Measurements from ENCODE around the gene LACTB. TPM values are rescaled to one million over a fixed set of nuclear protein-coding genes. Genes with fewer than 3 reads are reported as not detected.

LACTB gene
- total RNA-seq, 2 experiments from 2014 or later, result 18.3 to 18.7 TPM

DNA sequence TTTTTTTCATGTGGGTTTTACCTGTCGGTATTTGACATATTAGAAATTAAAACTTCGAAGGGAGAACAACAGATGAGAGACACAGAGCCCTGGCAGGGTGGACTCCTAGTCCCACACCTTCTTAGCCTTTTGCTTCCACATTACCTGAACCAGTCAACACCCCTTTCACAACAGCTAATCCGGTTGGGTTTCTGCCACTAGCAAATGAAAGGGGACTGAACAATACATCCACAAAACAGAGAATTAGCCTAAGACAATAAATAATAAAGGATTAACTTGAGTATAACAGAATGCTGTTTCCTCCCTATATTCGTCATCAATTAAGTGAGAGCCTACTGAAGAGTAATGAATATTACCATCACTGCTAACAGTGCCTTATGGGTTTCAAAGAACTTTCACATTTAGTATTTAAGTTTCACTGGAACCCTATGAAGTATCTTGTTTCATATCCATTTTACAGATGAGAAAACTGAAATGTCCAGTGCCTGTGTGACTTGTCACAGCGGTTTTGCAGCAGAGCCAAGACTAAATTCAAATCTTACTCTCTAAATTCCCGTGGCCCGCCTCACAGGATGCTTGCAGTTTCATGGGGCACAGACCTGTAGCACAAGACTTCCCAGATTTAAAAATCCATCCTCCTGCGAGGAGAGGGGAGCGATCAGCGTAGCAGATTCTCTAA lies 66.7 kb downstream of the LACTB start:
- intact Hi-C loops (cut with micrococcal nuclease), result no loop called here
- Mint-ChIP-seq H3K27ac (peak overlapping the region; percentile 78), H3K27me3 (ENCODE audit: low read depth) (no peaks in the 10 kb centered on the region), H3K4me1 (ENCODE audit: low read depth) (peaks cover 35% of the 10 kb centered on the region), H3K36me3 (ENCODE audit: low read depth) (peaks cover 7% of the 10 kb centered on the region), H3K4me3 (peak overlapping the region; percentile 99), H3K9me3 (no peaks in the 10 kb centered on the region)
- peak; percentile 49 for DNase-seq
- CTCF ChIA-PET, result interaction anchor here (1.2 kb wide), 1 partner anchor 23 kb away, joined by 3 read pairs; no protein-coding TSS in a partner anchor

DNA sequence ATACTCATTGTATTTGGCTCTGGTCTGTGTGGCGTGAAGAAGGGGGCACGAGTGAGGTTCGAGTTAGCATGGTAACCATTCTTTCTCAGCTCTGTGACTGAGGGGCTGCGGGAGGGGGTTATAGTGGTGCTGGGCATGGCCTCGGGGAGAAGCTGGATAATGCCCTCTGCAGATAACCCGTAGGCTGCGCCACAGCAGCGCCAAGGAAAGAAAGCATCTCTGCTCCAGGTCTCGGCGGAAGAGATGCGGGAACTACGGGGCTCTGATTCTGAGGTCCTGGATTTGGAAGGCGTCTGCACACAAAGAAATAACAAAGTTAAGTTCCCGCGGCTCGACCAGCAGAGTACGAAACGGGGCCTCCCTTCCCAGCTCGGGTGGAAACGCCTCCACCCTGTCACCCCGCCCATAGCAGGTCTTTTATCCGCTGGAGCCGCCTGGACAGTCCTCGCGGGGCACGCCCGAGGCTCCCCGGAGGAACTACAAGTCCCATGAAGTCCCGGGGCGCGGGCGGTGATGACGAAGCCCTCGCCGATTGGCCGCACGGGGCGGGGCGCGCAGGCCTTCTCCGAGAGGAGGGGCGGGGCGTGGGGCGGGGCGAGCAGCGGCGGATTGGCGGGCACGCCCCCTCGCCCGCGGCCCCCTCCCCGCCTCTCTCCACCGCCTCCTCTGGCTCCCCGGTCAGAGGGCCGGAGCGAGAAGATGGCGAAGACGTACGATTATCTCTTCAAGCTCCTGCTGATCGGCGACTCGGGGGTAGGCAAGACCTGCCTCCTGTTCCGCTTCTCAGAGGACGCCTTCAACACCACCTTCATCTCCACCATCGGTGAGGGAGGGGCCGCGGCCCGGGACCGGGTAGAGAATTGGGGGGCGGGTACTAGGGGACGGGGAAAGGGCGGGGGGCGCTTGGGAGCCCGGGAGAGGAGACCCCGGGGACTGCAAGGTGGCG lies 67.5 kb downstream of the LACTB start, which contains the start of gene RAB8B:
Gene RAB8B (plus strand): TSS at position 681 of the 946 bp plus-strand sequence. CDS start 19 bp downstream, at position 700.
- Mint-ChIP-seq H3K4me3 (peak within 1 kb of the TSS; percentile 99), H3K27ac (peak within 1 kb of the TSS; percentile 99), H3K4me1 (ENCODE audit: low read depth) (peaks cover 42% of the 10 kb centered on the region), H3K36me3 (ENCODE audit: low read depth) (peaks cover 11% of the 10 kb centered on the region), H3K9me3 (no peaks in the 10 kb centered on the region), H3K27me3 (ENCODE audit: low read depth) (no peaks in the 10 kb centered on the region)
- peak; percentile 98 for DNase-seq
- intact Hi-C loops (cut with micrococcal nuclease), result loop anchor here (1.0 kb wide), 1 partner anchor 86 kb away; no protein-coding TSS in a partner anchor
- CTCF ChIA-PET, result interaction anchor here (0.5 to 1.2 kb wide), 2 partner anchors 10 to 22 kb away, joined by 3 read pairs; no protein-coding TSS in a partner anchor

DNA sequence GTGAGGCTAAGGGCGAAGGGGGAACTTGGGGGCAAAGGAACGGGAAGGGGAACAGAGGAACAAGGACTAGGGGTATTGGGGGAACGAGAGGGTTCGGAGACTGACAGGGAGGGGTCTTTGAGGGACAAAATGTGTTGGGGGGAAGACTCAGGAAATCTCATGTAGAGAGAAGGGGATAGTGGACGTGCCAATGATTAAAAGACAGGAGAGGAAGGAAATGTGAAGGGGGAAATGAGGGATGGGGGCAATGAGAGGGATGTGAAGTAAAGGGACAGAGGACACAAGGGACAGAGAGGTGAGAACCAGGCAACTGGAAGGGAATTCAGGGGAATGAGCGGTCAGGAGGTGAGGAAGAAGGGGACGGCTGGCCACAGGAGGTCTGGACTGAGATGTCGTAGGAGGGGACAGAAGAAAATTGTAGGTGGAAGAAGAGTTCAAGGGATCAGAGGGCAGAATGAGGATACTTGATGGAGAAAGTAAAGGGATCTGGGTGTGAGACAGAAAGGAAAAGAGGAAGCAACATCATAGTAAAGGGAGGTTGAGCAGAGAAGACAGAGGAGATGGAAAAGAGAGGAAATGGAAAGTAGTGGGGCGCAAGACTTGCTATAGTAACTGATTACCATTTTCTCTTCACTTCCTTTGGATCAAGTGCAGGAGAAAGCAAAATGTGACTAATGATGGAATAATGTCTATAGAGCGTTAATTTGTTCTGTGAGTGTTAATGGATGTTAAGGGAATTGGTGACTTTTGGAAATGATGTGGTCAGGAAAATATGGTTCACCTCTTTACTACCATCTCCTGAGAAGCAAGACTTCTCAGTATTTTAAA lies 68.5 kb downstream of the LACTB start:
- Mint-ChIP-seq H3K27me3 (ENCODE audit: low read depth) (no peaks in the 10 kb centered on the region), H3K4me3 (peak overlapping the region; percentile 99), H3K9me3 (no peaks in the 10 kb centered on the region), H3K27ac (peak overlapping the region; percentile 99), H3K36me3 (ENCODE audit: low read depth) (peaks cover 11% of the 10 kb centered on the region), H3K4me1 (ENCODE audit: low read depth) (peaks cover 50% of the 10 kb centered on the region)
- CTCF ChIA-PET, result interaction anchor here (1.0 to 3.2 kb wide), 4 partner anchors 21 to 49 kb away, joined by 3 to 9 read pairs (median 4); partner anchors contain the start of gene RPS27L
- no peak for DNase-seq
- intact Hi-C loops (cut with micrococcal nuclease), result loop anchor here (1.0 to 10.0 kb wide), 5 partner anchors 85 to 1125 kb away; partner anchors contain the start of genes C2CD4A and VPS13C

DNA sequence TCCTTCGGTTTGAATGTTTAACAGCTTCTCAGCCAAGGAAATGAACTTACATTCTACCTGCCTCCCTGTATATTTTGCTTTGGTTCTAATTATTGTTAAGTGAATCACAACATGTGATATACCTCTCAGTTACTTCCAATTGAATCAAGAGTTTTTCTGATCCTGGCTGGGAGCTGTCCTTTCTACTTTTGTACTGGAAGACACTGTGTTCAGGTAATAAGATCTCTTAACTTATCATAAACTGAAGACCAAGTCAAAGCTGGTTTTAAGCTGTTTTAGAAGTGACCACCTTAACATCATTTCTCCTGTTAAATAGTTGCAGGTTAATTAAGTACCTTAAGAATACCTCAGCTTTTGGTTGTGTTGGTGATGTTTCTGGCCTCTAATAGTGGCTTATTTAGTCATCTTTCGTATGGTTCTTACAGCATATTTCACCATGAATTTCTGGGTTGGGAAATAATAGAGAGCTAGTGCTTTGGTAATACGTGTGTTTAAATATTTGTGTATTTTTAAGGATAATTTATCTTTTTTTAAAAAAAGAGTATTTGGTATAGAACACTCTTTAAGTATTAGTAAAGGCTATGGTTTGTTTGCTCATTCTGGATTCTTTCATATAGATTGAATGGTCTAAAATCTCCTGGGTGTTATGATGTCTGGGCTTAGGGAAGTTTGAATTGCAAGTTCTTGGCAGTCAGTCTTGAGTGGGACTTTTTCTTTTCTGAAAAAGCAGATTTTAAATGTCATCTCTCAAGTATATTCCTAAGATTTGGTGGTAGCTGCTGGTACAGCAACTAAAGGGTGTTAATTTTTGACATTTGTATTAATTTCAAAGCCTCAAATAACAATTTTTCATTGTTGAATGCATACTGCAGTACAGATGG lies 69.3 kb downstream of the LACTB start:
- H3K9me3 Mint-ChIP-seq, result no peaks in the 10 kb centered on the region
- no peak for DNase-seq
- no peaks in the 10 kb centered on the region for H3K27me3 Mint-ChIP-seq (ENCODE audit: low read depth)
- intact Hi-C loops (cut with micrococcal nuclease), result loop anchor here (5.0 to 10.0 kb wide), 4 partner anchors 291 to 1126 kb away; partner anchors contain the start of genes C2CD4A and VPS13C
- peak overlapping the region; percentile 99 for H3K4me3 Mint-ChIP-seq
- CTCF ChIA-PET, result interaction anchor here (0.6 to 3.2 kb wide), 7 partner anchors 8 to 48 kb away, joined by 3 to 12 read pairs (median 5); partner anchors contain the start of gene RPS27L
- peaks cover 58% of the 10 kb centered on the region for H3K4me1 Mint-ChIP-seq (ENCODE audit: low read depth)
- peak overlapping the region; percentile 99 for H3K27ac Mint-ChIP-seq
- peaks cover 13% of the 10 kb centered on the region for H3K36me3 Mint-ChIP-seq (ENCODE audit: low read depth)

Other genes starting within 250 kb of the LACTB start
- 10 to 100 TPM; 10.5 to 10.7 TPM for gene TPM1, start 79.1 kb upstream of the LACTB start, total RNA-seq
- gene RPS27L, start 35.6 kb downstream of the LACTB start, total RNA-seq, result 100 to 1,000 TPM; 220 to 222 TPM
- 10 to 100 TPM; 91.5 to 93.1 TPM for gene RAB8B, start 67.7 kb downstream of the LACTB start, total RNA-seq
- 1 to 10 TPM; 6.7 to 8.6 TPM for gene APH1B, start 155.7 kb downstream of the LACTB start, total RNA-seq

Measured in activated naive CD4-positive, alpha-beta T cell treated with anti-CD3 and anti-CD28 coated beads for 36 hours (primary cell).